ENCODE measurements around the gene RGS13. TPM values are rescaled to one million over a fixed set of nuclear protein-coding genes. Genes with fewer than 3 reads are reported as not detected.

The RGS13 gene
- total and polyA plus RNA-seq, 4 donors = 0.14 to 1.3 (median 0.51) TPM

DNA sequence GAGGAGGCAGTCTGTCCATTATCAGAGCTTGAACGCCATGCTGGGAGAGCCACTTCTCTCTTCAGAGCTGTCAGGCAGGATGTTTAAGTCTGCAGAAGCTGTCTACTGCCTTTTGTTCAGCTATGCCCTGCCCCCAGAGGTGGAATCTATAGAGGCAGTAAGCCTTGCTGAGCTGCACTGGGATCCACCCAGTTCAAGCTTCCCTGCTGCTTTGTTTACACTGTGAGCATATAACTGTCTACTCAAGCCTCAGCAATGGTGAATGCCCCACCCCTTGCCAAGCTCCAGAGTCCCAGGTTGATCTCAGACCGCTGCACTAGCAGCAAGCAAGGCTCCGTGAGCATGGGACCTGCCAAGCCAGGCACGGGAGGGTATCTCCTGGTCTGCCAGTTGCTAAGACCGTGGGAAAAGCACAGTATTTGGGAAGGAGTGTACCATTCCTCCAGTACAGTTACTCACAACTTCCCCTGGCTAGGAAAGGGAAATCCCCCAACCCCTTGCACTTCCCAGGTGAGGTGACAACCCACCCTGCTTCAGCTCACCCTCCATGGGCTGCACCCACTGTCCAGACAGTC is 32.5 kb downstream of the RGS13 start:
- H3K27me3 ChIP-seq (ENCODE audit: control insufficient read depth in 3 of 3, insufficient read depth in 3 of 3, low read length in 2 of 3) = no peaks in the 10 kb centered on the region
- peaks cover 0 to 3% (median 0%) of the 10 kb centered on the region in 4 donors for H3K9me3 ChIP-seq (ENCODE audit: control insufficient read depth in 4 of 4, insufficient read depth in 3 of 4, low read length in 3 of 4)
- DNase-seq (no peak), ATAC-seq (ENCODE audit: insufficient read depth, low FRiP score) (no peak)
- H3K36me3 ChIP-seq (ENCODE audit: control insufficient read depth in 4 of 4, insufficient read depth in 4 of 4, low read length in 4 of 4) = no peaks in the 10 kb centered on the region
- H3K27ac ChIP-seq (ENCODE audit: low read depth in 1 of 2, low read length in 1 of 2) = no peak overlapping the region
- H3K9ac ChIP-seq (ENCODE audit: insufficient read depth in 1 of 2, low read length in 2 of 2) = no peak overlapping the region
- TF ChIP-seq, protein P1, sequence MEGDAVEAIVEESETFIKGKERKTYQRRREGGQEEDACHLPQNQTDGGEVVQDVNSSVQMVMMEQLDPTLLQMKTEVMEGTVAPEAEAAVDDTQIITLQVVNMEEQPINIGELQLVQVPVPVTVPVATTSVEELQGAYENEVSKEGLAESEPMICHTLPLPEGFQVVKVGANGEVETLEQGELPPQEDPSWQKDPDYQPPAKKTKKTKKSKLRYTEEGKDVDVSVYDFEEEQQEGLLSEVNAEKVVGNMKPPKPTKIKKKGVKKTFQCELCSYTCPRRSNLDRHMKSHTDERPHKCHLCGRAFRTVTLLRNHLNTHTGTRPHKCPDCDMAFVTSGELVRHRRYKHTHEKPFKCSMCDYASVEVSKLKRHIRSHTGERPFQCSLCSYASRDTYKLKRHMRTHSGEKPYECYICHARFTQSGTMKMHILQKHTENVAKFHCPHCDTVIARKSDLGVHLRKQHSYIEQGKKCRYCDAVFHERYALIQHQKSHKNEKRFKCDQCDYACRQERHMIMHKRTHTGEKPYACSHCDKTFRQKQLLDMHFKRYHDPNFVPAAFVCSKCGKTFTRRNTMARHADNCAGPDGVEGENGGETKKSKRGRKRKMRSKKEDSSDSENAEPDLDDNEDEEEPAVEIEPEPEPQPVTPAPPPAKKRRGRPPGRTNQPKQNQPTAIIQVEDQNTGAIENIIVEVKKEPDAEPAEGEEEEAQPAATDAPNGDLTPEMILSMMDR (IDR thresholded peaks at IDR 0.05; ENCODE audit: control extremely low read depth, extremely low read depth) = no peak
- WGBS, 2 donors = 82 to 84% methylated on average over 5 of the region's 5 CpGs
- H3K4me1 ChIP-seq (ENCODE audit: control insufficient read depth in 5 of 5, insufficient read depth in 5 of 5, low read length in 5 of 5) = no peaks in the 10 kb centered on the region
- H3K4me3 ChIP-seq = no peak overlapping the region

DNA sequence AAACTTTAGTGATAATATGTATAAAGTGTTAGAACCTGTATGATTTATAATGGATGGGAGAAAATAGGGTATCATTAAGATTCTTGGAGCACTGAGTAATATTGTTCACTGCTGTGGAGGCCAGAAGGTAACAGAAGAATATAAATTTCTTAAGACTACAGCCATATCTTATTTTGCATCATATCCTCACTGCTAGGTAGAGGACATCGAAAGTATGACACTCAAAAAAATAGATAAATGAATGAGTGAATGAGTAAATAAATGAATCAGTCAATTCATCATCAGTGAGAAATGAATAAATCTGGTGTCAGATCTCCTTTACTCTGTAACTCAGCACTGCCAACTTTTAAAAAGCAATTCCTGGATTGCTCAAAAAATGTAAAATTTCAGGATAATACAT is 33.2 kb downstream of the RGS13 start:
- H3K27ac ChIP-seq (ENCODE audit: low read depth in 1 of 2, low read length in 1 of 2) = no peak overlapping the region
- H3K4me3 ChIP-seq = no peak overlapping the region
- H3K9me3 ChIP-seq (ENCODE audit: control insufficient read depth in 4 of 4, insufficient read depth in 3 of 4, low read length in 3 of 4) = peaks cover 0 to 3% (median 0%) of the 10 kb centered on the region in 4 donors
- 87 to 95% methylated on average over 1 of the region's 1 CpG for WGBS, 2 donors
- TF ChIP-seq, protein P1 (IDR thresholded peaks at IDR 0.05; ENCODE audit: control extremely low read depth, extremely low read depth) = no peak
- DNase-seq = no peak
- no peaks in the 10 kb centered on the region for H3K36me3 ChIP-seq (ENCODE audit: control insufficient read depth in 4 of 4, insufficient read depth in 4 of 4, low read length in 4 of 4)
- H3K9ac ChIP-seq (ENCODE audit: insufficient read depth in 1 of 2, low read length in 2 of 2) = no peak overlapping the region
- no peaks in the 10 kb centered on the region for H3K4me1 ChIP-seq (ENCODE audit: control insufficient read depth in 5 of 5, insufficient read depth in 5 of 5, low read length in 5 of 5)
- ATAC-seq (ENCODE audit: insufficient read depth, low FRiP score) = no peak
- H3K27me3 ChIP-seq (ENCODE audit: control insufficient read depth in 3 of 3, insufficient read depth in 3 of 3, low read length in 2 of 3) = no peaks in the 10 kb centered on the region

DNA sequence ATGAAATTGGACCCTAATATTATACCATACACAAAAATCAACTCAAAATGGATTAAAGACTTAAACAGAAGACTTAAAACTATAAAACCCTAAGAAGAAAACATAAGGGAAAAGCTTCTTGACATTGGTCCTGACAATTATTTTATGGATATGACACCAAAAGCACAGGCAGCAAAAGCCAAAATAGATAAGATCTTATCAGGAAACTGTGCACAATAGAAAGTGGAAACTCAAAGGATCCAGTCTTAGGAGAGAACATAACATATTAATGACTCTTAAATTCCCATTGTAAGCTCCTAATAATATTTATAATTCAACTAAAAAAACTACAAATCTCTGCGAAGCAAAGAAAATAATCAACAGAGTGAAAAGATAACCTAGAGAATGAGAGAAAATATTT is 39.8 kb downstream of the RGS13 start:
- Histone ChIP-seq H3K36me3 (ENCODE audit: control insufficient read depth in 4 of 4, insufficient read depth in 4 of 4, low read length in 4 of 4) (no peaks in the 10 kb centered on the region), H3K27me3 (ENCODE audit: control insufficient read depth in 3 of 3, insufficient read depth in 3 of 3, low read length in 2 of 3) (no peaks in the 10 kb centered on the region), H3K9ac (ENCODE audit: insufficient read depth in 1 of 2, low read length in 2 of 2) (no peak overlapping the region), H3K27ac (ENCODE audit: low read depth in 1 of 2, low read length in 1 of 2) (no peak overlapping the region), H3K4me3 (no peak overlapping the region), H3K9me3 (ENCODE audit: control insufficient read depth in 4 of 4, insufficient read depth in 3 of 4, low read length in 3 of 4) (no peaks in the 10 kb centered on the region), H3K4me1 (ENCODE audit: control insufficient read depth in 5 of 5, insufficient read depth in 5 of 5, low read length in 5 of 5) (no peaks in the 10 kb centered on the region)
- DNase-seq (no peak), ATAC-seq (ENCODE audit: insufficient read depth, low FRiP score) (no peak)
- TF ChIP-seq, protein P1 (IDR thresholded peaks at IDR 0.05; ENCODE audit: control extremely low read depth, extremely low read depth) = no peak
- 44 to 70% methylated on average over 1 of the region's 1 CpG for WGBS, 2 donors

DNA sequence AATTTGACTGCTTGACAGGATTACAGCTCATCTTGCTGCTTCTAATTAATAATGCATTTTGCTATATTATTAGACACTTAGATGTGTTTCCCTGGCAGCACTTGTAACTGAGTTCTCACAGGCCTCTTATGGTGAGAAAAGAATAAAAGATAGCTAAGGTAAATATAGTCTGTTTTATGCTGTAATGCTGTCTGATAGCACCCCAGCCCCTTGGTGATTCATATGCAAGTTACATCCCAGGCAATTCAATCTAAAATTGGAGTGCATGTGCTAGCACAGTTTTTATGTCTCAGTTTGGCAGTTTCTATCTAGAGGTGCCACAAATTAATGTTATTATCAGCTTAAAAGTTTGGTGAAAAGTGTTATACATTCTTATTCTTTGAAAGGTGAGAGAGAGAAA is 42.2 kb downstream of the RGS13 start:
- Histone ChIP-seq H3K4me3 (no peak overlapping the region), H3K9me3 (ENCODE audit: control insufficient read depth in 4 of 4, insufficient read depth in 3 of 4, low read length in 3 of 4) (no peaks in the 10 kb centered on the region), H3K27ac (ENCODE audit: low read depth in 1 of 2, low read length in 1 of 2) (no peak overlapping the region), H3K4me1 (ENCODE audit: control insufficient read depth in 5 of 5, insufficient read depth in 5 of 5, low read length in 5 of 5) (no peaks in the 10 kb centered on the region), H3K9ac (ENCODE audit: insufficient read depth in 1 of 2, low read length in 2 of 2) (no peak overlapping the region), H3K27me3 (ENCODE audit: control insufficient read depth in 3 of 3, insufficient read depth in 3 of 3, low read length in 2 of 3) (no peaks in the 10 kb centered on the region), H3K36me3 (ENCODE audit: control insufficient read depth in 4 of 4, insufficient read depth in 4 of 4, low read length in 4 of 4) (no peaks in the 10 kb centered on the region)
- TF ChIP-seq, protein P1 (IDR thresholded peaks at IDR 0.05; ENCODE audit: control extremely low read depth, extremely low read depth) = no peak
- DNase-seq = no peak
- no peak for ATAC-seq (ENCODE audit: insufficient read depth, low FRiP score)
